Activated T-helper 17 cell treated with anti-CD3 and anti-CD28 coated beads, Interleukin-2, amount 50 U/mL, for 72 hours (primary cell): ENCODE data around the gene VPS9D1. TPM values are rescaled to one million over a fixed set of nuclear protein-coding genes. Genes with fewer than 3 reads are reported as not detected.

ENCODE experiments used
- ATAC-seq: fragments of 150-1000 bp; cut with Tn5 transposase; replicated peaks from 2 replicates; pipeline ENCODE4 v1.10.0; 2021; ENCODE audit warnings: mild to moderate bottlenecking, moderate library complexity
- H3K27ac Mint-ChIP-seq: one replicate; pipeline ENCODE4 v1.8.0; 2022; ENCODE audit warnings: mixed read lengths
- H3K27me3 Mint-ChIP-seq: one replicate; pipeline ENCODE4 v1.8.0; 2022; ENCODE audit warnings: mixed read lengths
- H3K36me3 Mint-ChIP-seq: one replicate; pipeline ENCODE4 v1.8.0; 2022; ENCODE audit warnings: low read depth, mild to moderate bottlenecking, mixed read lengths
- H3K4me1 Mint-ChIP-seq: one replicate; pipeline ENCODE4 v1.8.0; 2022; ENCODE audit warnings: mixed read lengths
- H3K4me3 Mint-ChIP-seq: one replicate; pipeline ENCODE4 v1.8.0; 2022; ENCODE audit warnings: mild to moderate bottlenecking, mixed read lengths
- H3K9me3 Mint-ChIP-seq: one replicate; pipeline ENCODE4 v1.8.0; 2022; ENCODE audit warnings: mixed read lengths
- total RNA-seq, 2 donors: library from RNA; stranded (reverse); gene quantifications; one replicate each; pipeline ENCODE4 v1.2.3, GENCODE V29; 2022

Gene VPS9D1
- total RNA-seq, 2 donors from 2014 or later = 1.7 to 4.1 TPM

- H3K36me3 Mint-ChIP-seq = peaks cover 46% of the 10 kb centered on the region
- ATAC-seq = peak; percentile 43
- no peaks in the 10 kb centered on the region for H3K9me3 Mint-ChIP-seq
- peaks cover 12% of the 10 kb centered on the region for H3K4me1 Mint-ChIP-seq
- H3K27me3 Mint-ChIP-seq = no peaks in the 10 kb centered on the region
- H3K4me3 Mint-ChIP-seq = peak overlapping the region; percentile 86
- peak overlapping the region; percentile 82 for H3K27ac Mint-ChIP-seq
These were observed 2.9 kb upstream of the VPS9D1 start for GRCh38 chr16:89723279-89724250.

- peak; percentile 34 for ATAC-seq
- no peaks in the 10 kb centered on the region for H3K27me3 Mint-ChIP-seq
- peaks cover 38% of the 10 kb centered on the region for H3K36me3 Mint-ChIP-seq
- peak overlapping the region; percentile 86 for H3K4me3 Mint-ChIP-seq
- H3K9me3 Mint-ChIP-seq = no peaks in the 10 kb centered on the region
- H3K4me1 Mint-ChIP-seq = peaks cover 20% of the 10 kb centered on the region
- peak overlapping the region; percentile 82 for H3K27ac Mint-ChIP-seq
These were observed 1.9 kb upstream of the VPS9D1 start for GRCh38 chr16:89722392-89723278.

- Mint-ChIP-seq H3K36me3 (peaks cover 29% of the 10 kb centered on the region), H3K27ac (no peak overlapping the region), H3K27me3 (no peaks in the 10 kb centered on the region)
These were observed 1.1 kb upstream of the VPS9D1 start for GRCh38 chr16:89721546-89722391.

GRCh38 chr16:89720551-89720812 lies 216 bp downstream of the VPS9D1 start:
- no peak overlapping the region for H3K27ac Mint-ChIP-seq
- H3K4me3 Mint-ChIP-seq = peak overlapping the region; percentile 71

More at GRCh38 chr16:89721546-89722391, 1.1 kb upstream of the VPS9D1 start:
- Mint-ChIP-seq H3K4me1 (peaks cover 21% of the 10 kb centered on the region), H3K9me3 (no peaks in the 10 kb centered on the region), H3K4me3 (peak overlapping the region; percentile 86)
- peak; percentile 42 for ATAC-seq

GRCh38 chr16:89717688-89718505 lies 2.8 kb downstream of the VPS9D1 start:
- Mint-ChIP-seq H3K4me3 (no peak overlapping the region), H3K4me1 (peaks cover 18% of the 10 kb centered on the region)

More at GRCh38 chr16:89720551-89720812, 216 bp downstream of the VPS9D1 start:
- Mint-ChIP-seq H3K27me3 (no peaks in the 10 kb centered on the region), H3K36me3 (peaks cover 28% of the 10 kb centered on the region), H3K9me3 (no peaks in the 10 kb centered on the region), H3K4me1 (peaks cover 21% of the 10 kb centered on the region)
- no peak for ATAC-seq

GRCh38 chr16:89716916-89717687 lies 3.6 kb downstream of the VPS9D1 start:
- Mint-ChIP-seq H3K27ac (no peak overlapping the region), H3K4me1 (peaks cover 14% of the 10 kb centered on the region), H3K27me3 (no peaks in the 10 kb centered on the region), H3K4me3 (no peak overlapping the region), H3K36me3 (peaks cover 13% of the 10 kb centered on the region), H3K9me3 (no peaks in the 10 kb centered on the region)
- no peak for ATAC-seq

More at GRCh38 chr16:89717688-89718505, 2.8 kb downstream of the VPS9D1 start:
- H3K27ac Mint-ChIP-seq = no peak overlapping the region
- H3K27me3 Mint-ChIP-seq = no peaks in the 10 kb centered on the region
- no peaks in the 10 kb centered on the region for H3K9me3 Mint-ChIP-seq
- ATAC-seq = no peak
- peaks cover 19% of the 10 kb centered on the region for H3K36me3 Mint-ChIP-seq

GRCh38 chr16:89716493-89716892 lies 4.2 kb downstream of the VPS9D1 start:
- Mint-ChIP-seq H3K4me3 (no peak overlapping the region), H3K36me3 (peaks cover 13% of the 10 kb centered on the region), H3K4me1 (peaks cover 14% of the 10 kb centered on the region), H3K9me3 (no peaks in the 10 kb centered on the region), H3K27me3 (no peaks in the 10 kb centered on the region), H3K27ac (no peak overlapping the region)
- ATAC-seq = no peak

GRCh38 chr16:89712274-89712781 lies 8.4 kb downstream of the VPS9D1 start:
- Mint-ChIP-seq H3K27me3 (no peaks in the 10 kb centered on the region), H3K4me3 (peak overlapping the region; percentile 66), H3K27ac (no peak overlapping the region), H3K36me3 (peaks cover 13% of the 10 kb centered on the region), H3K9me3 (no peaks in the 10 kb centered on the region), H3K4me1 (peaks cover 5% of the 10 kb centered on the region)
- ATAC-seq = peak; percentile 9

- peaks cover 13% of the 10 kb centered on the region for H3K36me3 Mint-ChIP-seq
- ATAC-seq = peak; percentile 78
- peak overlapping the region; percentile 66 for H3K4me3 Mint-ChIP-seq
- H3K27ac Mint-ChIP-seq = no peak overlapping the region
- no peaks in the 10 kb centered on the region for H3K9me3 Mint-ChIP-seq
- no peaks in the 10 kb centered on the region for H3K27me3 Mint-ChIP-seq
- peaks cover 5% of the 10 kb centered on the region for H3K4me1 Mint-ChIP-seq
These were observed 9.0 kb downstream of the VPS9D1 start for GRCh38 chr16:89711601-89712273.

GRCh38 chr16:89710709-89711564 lies 9.8 kb downstream of the VPS9D1 start:
- Mint-ChIP-seq H3K9me3 (no peaks in the 10 kb centered on the region), H3K27ac (no peak overlapping the region), H3K27me3 (no peaks in the 10 kb centered on the region), H3K4me3 (no peak overlapping the region), H3K4me1 (peaks cover 5% of the 10 kb centered on the region), H3K36me3 (peaks cover 13% of the 10 kb centered on the region)
- ATAC-seq = no peak

- Mint-ChIP-seq H3K4me3 (no peak overlapping the region), H3K27me3 (no peaks in the 10 kb centered on the region), H3K4me1 (peaks cover 3% of the 10 kb centered on the region), H3K36me3 (peaks cover 9% of the 10 kb centered on the region), H3K9me3 (no peaks in the 10 kb centered on the region), H3K27ac (no peak overlapping the region)
- no peak for ATAC-seq
These were observed 10.8 kb downstream of the VPS9D1 start for GRCh38 chr16:89709716-89710432.
